Stimulated activated naive B cell treated with anti-CD40 and anti-IgM and Interleukin-4, amounts not matched to agents 10 μg/mL and 1 μg/mL and 100 μg/mL, for 72 hours (primary cell): ENCODE data around the gene COPS8.

ENCODE experiments used
- ATAC-seq, 2 donors: fragments of 150-1000 bp; cut with Tn5 transposase; replicated peaks; 2 replicates each; pipeline ENCODE4 v1.10.0; 2021; ENCODE audit warnings: moderate library complexity in 1 of 2
- DNase-seq: peaks from one replicate; pipeline ENCODE4 v3.0.0; 2021
- H3K27ac Mint-ChIP-seq: one replicate; pipeline ENCODE4 v1.8.0; 2022; ENCODE audit warnings: mild to moderate bottlenecking, mixed read lengths
- H3K27me3 Mint-ChIP-seq, 2 donors: one replicate each; pipeline ENCODE4 v1.8.0; 2022; ENCODE audit warnings: mixed read lengths in 2 of 2
- H3K36me3 Mint-ChIP-seq, 2 donors: one replicate each; pipeline ENCODE4 v1.8.0; 2022; ENCODE audit warnings: mixed read lengths in 2 of 2, mild to moderate bottlenecking in 1 of 2
- H3K4me1 Mint-ChIP-seq, 2 donors: one replicate each; pipeline ENCODE4 v1.8.0; 2022; ENCODE audit warnings: mixed read lengths in 2 of 2, mild to moderate bottlenecking in 1 of 2
- H3K4me3 Mint-ChIP-seq, 2 donors: one replicate each; pipeline ENCODE4 v1.8.0; 2022; ENCODE audit warnings: mild to moderate bottlenecking in 2 of 2, mixed read lengths in 2 of 2, moderate library complexity in 1 of 2
- H3K9me3 Mint-ChIP-seq, 2 donors: one replicate each; pipeline ENCODE4 v1.8.0; 2022; ENCODE audit warnings: mixed read lengths in 2 of 2, mild to moderate bottlenecking in 1 of 2

The COPS8 gene

GRCh38 chr2:237140689-237141285 is 55.1 kb downstream of the COPS8 start:
- Mint-ChIP-seq H3K36me3 (peaks cover 0 to 2% of the 10 kb centered on the region in 2 donors), H3K9me3 (peaks cover 0 to 4% of the 10 kb centered on the region in 2 donors), H3K4me3 (no peak overlapping the region), H3K27ac (no peak overlapping the region), H3K27me3 (peaks cover 0 to 4% of the 10 kb centered on the region in 2 donors), H3K4me1 (no peaks in the 10 kb centered on the region)
- ATAC-seq = no peak
- no peak for DNase-seq

- H3K36me3 Mint-ChIP-seq = peaks cover 0 to 2% of the 10 kb centered on the region in 2 donors
- H3K27ac Mint-ChIP-seq = no peak overlapping the region
- peaks cover 7 to 8% of the 10 kb centered on the region in 2 donors for H3K9me3 Mint-ChIP-seq
- no peak for DNase-seq
- no peak for ATAC-seq
- H3K4me1 Mint-ChIP-seq = no peaks in the 10 kb centered on the region
- peaks cover 0 to 4% of the 10 kb centered on the region in 2 donors for H3K27me3 Mint-ChIP-seq
- H3K4me3 Mint-ChIP-seq = no peak overlapping the region
Measured at GRCh38 chr2:237141571-237142051, 55.9 kb downstream of the COPS8 start.

- H3K4me1 Mint-ChIP-seq = no peaks in the 10 kb centered on the region
- H3K36me3 Mint-ChIP-seq = peaks cover 0 to 2% of the 10 kb centered on the region in 2 donors
- peaks cover 9 to 11% of the 10 kb centered on the region in 2 donors for H3K9me3 Mint-ChIP-seq
- H3K27ac Mint-ChIP-seq = no peak overlapping the region
- ATAC-seq = no peak
- no peak for DNase-seq
- H3K4me3 Mint-ChIP-seq = no peak overlapping the region
- H3K27me3 Mint-ChIP-seq = no peaks in the 10 kb centered on the region
Measured at GRCh38 chr2:237143118-237143517, 57.4 kb downstream of the COPS8 start.

- H3K9me3 Mint-ChIP-seq = peaks cover 13% of the 10 kb centered on the region in 2 donors
- no peak overlapping the region for H3K27ac Mint-ChIP-seq
- peaks cover 2 to 3% of the 10 kb centered on the region in 2 donors for H3K36me3 Mint-ChIP-seq
- H3K27me3 Mint-ChIP-seq = no peaks in the 10 kb centered on the region
- DNase-seq = no peak
- no peaks in the 10 kb centered on the region for H3K4me1 Mint-ChIP-seq
- H3K4me3 Mint-ChIP-seq = no peak overlapping the region
- ATAC-seq = no peak
Measured at GRCh38 chr2:237143676-237144440, 58.2 kb downstream of the COPS8 start.

- Mint-ChIP-seq H3K27ac (no peak overlapping the region), H3K36me3 (peaks cover 2 to 3% of the 10 kb centered on the region in 2 donors), H3K4me1 (no peaks in the 10 kb centered on the region), H3K27me3 (no peaks in the 10 kb centered on the region), H3K4me3 (no peak overlapping the region), H3K9me3 (peaks cover 13% of the 10 kb centered on the region in 2 donors)
- no peak for DNase-seq
- no peak for ATAC-seq
Measured at GRCh38 chr2:237144516-237144915, 58.8 kb downstream of the COPS8 start.

- peaks cover 13% of the 10 kb centered on the region in 2 donors for H3K9me3 Mint-ChIP-seq
- ATAC-seq = no peak
Measured at GRCh38 chr2:237147317-237147716, 61.6 kb downstream of the COPS8 start.

GRCh38 chr2:237148624-237149023 is 62.9 kb downstream of the COPS8 start:
- no peak overlapping the region for H3K4me3 Mint-ChIP-seq
- H3K27me3 Mint-ChIP-seq = no peaks in the 10 kb centered on the region
- peaks cover 2 to 3% of the 10 kb centered on the region in 2 donors for H3K36me3 Mint-ChIP-seq
- ATAC-seq (no peak), DNase-seq (no peak)
- H3K9me3 Mint-ChIP-seq = peaks cover 13% of the 10 kb centered on the region in 2 donors
- H3K4me1 Mint-ChIP-seq = no peaks in the 10 kb centered on the region
- H3K27ac Mint-ChIP-seq = no peak overlapping the region

More at GRCh38 chr2:237147317-237147716, 61.6 kb downstream of the COPS8 start:
- Mint-ChIP-seq H3K36me3 (peaks cover 2 to 3% of the 10 kb centered on the region in 2 donors), H3K4me3 (no peak overlapping the region), H3K27ac (no peak overlapping the region), H3K27me3 (no peaks in the 10 kb centered on the region), H3K4me1 (no peaks in the 10 kb centered on the region)
- DNase-seq = no peak

GRCh38 chr2:237149425-237149824 is 63.7 kb downstream of the COPS8 start:
- ATAC-seq (peak; percentile 87 to 90), DNase-seq (no peak)
- Mint-ChIP-seq H3K4me1 (no peaks in the 10 kb centered on the region), H3K27me3 (no peaks in the 10 kb centered on the region), H3K9me3 (peaks cover 12 to 13% of the 10 kb centered on the region in 2 donors), H3K4me3 (no peak overlapping the region), H3K27ac (no peak overlapping the region), H3K36me3 (peaks cover 2 to 3% of the 10 kb centered on the region in 2 donors)
